Suprapubic skin (tissue), 3 donors: ENCODE measurements around the gene ANK2.

Source experiments
- EP300 ChIP-seq: sonication (generic); formaldehyde crosslinking; IDR thresholded peaks from one replicate; pipeline ENCODE4 v1.6.1; 2017; ENCODE audit warnings: antibody characterized with exemption
- TF ChIP-seq, protein P1 (sequence below), 2 donors: fragments of 200-600 bp in 1 of 2; fragments of 450-650 bp in 1 of 2; sonication (generic) in 1 of 2; IDR thresholded peaks; one replicate each; pipeline ENCODE4 v1.5.1; 2016 to 2019; ENCODE audit warnings: antibody characterized with exemption in 2 of 2, mild to moderate bottlenecking in 1 of 2, moderate library complexity in 1 of 2

DNA sequence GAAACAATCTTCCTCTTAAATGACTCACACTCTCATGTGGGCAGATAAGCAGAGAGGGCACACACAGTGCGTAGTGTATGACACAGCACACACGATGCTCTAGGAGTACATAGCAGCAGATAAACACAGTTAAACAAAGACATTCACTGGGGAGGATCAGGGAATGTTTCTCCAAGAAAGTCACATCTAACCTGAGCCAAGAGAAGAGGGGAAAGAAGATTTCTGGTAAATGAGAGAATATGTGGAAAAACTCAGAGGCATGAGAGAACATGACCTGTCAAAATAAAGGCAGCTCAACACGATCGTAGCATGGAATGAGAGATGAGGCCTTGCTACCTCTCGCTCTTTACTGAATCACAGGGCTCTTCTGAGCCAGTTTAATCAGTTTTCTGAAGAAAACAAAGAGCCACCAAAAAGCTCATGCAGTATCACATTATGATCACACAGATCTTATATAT is 251.0 kb downstream of the ANK2 start:
- TF ChIP-seq, protein P1, sequence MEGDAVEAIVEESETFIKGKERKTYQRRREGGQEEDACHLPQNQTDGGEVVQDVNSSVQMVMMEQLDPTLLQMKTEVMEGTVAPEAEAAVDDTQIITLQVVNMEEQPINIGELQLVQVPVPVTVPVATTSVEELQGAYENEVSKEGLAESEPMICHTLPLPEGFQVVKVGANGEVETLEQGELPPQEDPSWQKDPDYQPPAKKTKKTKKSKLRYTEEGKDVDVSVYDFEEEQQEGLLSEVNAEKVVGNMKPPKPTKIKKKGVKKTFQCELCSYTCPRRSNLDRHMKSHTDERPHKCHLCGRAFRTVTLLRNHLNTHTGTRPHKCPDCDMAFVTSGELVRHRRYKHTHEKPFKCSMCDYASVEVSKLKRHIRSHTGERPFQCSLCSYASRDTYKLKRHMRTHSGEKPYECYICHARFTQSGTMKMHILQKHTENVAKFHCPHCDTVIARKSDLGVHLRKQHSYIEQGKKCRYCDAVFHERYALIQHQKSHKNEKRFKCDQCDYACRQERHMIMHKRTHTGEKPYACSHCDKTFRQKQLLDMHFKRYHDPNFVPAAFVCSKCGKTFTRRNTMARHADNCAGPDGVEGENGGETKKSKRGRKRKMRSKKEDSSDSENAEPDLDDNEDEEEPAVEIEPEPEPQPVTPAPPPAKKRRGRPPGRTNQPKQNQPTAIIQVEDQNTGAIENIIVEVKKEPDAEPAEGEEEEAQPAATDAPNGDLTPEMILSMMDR (IDR thresholded peaks at IDR 0.05), result no peak
- no peak for TF ChIP-seq EP300
